Measurements from ENCODE around the gene ABCA6.

DNA sequence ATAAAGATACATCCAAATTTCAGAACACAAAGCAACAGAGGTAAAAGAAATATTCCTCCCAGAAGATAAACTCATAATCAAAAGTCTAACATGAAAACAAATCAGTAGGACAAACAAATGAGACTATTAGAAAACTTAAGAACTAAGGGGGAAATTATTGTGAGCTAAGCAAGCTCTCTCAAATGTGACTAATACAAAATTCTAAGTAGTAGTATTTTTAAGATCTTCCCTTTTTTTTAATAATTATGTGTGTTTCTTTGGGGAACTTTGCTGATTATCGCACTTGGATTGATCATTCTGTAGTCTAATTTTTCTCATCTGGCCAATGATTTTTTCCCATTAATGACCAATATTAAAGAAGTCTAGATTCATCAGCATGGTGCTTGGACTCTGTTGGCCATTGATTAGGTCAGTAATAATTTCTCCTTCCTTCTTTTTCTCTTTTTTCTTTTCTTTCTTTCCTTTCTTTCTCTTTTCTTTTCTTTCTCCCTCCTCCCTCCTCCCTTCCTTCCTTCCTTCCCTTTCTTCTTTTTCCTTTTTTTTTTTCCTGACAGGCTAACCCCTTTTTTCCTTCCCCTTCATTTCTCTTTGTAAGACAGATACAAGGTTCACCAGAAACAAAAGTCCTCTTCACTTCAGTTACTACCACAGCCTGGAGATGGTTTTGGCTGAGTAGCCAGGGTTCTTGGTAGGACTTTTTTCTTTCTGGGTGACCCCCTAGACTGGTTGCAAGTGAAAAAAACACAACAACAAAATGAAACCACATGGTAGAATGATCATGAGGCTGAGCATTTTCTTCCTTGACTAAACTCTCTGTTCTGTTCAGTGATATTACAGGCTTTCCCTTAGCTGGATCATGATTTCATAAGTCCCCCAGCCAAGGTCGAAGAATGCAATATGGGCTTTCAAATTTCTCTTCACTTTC is 2.9 kb upstream of the ABCA6 start:
- no peak for TF ChIP-seq EZH2 (IDR thresholded peaks at IDR 0.05; ENCODE audit: borderline replicate concordance, low read length)
- TF ChIP-seq, protein P1, sequence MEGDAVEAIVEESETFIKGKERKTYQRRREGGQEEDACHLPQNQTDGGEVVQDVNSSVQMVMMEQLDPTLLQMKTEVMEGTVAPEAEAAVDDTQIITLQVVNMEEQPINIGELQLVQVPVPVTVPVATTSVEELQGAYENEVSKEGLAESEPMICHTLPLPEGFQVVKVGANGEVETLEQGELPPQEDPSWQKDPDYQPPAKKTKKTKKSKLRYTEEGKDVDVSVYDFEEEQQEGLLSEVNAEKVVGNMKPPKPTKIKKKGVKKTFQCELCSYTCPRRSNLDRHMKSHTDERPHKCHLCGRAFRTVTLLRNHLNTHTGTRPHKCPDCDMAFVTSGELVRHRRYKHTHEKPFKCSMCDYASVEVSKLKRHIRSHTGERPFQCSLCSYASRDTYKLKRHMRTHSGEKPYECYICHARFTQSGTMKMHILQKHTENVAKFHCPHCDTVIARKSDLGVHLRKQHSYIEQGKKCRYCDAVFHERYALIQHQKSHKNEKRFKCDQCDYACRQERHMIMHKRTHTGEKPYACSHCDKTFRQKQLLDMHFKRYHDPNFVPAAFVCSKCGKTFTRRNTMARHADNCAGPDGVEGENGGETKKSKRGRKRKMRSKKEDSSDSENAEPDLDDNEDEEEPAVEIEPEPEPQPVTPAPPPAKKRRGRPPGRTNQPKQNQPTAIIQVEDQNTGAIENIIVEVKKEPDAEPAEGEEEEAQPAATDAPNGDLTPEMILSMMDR (IDR thresholded peaks at IDR 0.05; ENCODE audit: low read length), result no peak
